A673 (cell line): Measurements from ENCODE around the gene GRB7.

Source experiments
- EZH2 ChIP-seq: fragments of 200-600 bp; sonication (generic); IDR thresholded peaks from 2 replicates; pipeline ENCODE4 v1.6.1; 2017; ENCODE audit warnings: borderline replicate concordance, low read depth, mild to moderate bottlenecking, mixed read lengths, antibody characterized with exemption, low read length; ENCODE audit not compliant: poor library complexity, severe bottlenecking
- TF ChIP-seq, protein P1 (sequence below): fragments of 300-800, 200-600 bp; sonication (generic); conservative IDR thresholded peaks from 2 replicates; pipeline ENCODE4 v1.5.1; 2017; ENCODE audit warnings: low read depth, mild to moderate bottlenecking, antibody characterized with exemption, low read length, moderate library complexity, mixed read lengths

DNA sequence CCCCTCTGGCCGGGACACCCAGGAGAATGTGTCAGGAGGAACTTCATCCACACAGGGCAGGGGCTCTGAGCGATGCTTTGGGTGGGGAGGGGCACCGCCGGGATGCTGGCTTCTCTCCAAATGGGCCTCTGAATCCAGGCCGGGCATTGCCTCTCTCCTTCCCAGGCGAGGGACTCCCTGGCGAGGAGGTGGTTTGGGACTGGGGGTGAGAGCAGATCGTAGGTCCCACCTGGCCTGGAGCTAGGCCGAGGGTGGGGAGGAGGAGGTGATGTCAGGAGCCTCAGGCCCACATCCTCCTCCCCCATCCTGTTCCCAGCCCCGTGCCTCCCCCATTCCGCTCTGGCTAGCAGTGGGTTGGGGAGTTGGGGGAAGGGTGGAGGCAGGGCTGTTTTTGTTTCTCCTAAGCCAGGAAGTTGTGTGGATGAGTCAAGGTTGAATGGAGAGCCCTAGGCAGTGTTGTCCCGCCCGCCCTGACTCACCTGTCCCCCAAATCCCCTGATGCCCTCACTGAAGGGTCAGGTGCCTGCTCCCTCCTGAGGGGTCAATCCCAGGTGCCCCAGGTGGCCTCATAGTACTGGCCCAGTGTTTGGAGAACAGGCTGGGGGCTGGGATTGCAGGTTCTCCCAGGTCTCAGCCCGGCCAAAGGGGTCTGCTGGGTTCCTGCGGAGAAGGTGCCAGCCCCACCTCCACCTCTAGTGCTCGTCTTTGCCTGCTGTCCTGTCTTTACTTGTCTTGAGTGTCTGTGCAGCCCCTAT, 2.8 kb downstream of the GRB7 start:
- TF ChIP-seq, protein P1, sequence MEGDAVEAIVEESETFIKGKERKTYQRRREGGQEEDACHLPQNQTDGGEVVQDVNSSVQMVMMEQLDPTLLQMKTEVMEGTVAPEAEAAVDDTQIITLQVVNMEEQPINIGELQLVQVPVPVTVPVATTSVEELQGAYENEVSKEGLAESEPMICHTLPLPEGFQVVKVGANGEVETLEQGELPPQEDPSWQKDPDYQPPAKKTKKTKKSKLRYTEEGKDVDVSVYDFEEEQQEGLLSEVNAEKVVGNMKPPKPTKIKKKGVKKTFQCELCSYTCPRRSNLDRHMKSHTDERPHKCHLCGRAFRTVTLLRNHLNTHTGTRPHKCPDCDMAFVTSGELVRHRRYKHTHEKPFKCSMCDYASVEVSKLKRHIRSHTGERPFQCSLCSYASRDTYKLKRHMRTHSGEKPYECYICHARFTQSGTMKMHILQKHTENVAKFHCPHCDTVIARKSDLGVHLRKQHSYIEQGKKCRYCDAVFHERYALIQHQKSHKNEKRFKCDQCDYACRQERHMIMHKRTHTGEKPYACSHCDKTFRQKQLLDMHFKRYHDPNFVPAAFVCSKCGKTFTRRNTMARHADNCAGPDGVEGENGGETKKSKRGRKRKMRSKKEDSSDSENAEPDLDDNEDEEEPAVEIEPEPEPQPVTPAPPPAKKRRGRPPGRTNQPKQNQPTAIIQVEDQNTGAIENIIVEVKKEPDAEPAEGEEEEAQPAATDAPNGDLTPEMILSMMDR: no peak
- no peak for TF ChIP-seq EZH2
